ENCODE data around the gene PPP3CA.

The PPP3CA gene

GRCh38 chr4:101028886-101029285, 318.4 kb downstream of the PPP3CA start:
- DNase-seq (ENCODE audit: low spot score) = no peak
- H3K4me3 ChIP-seq (ENCODE audit: severe bottlenecking) = no peak overlapping the region
- H3K4me1 ChIP-seq (ENCODE audit: insufficient read depth, poor library complexity, severe bottlenecking) = no peaks in the 10 kb centered on the region
- no peak for TF ChIP-seq CTCF (IDR thresholded peaks at IDR 0.05; ENCODE audit: poor library complexity, severe bottlenecking)
- H3K9me3 ChIP-seq (ENCODE audit: severe bottlenecking) = no peaks in the 10 kb centered on the region
- H3K36me3 ChIP-seq (ENCODE audit: low read depth) = peaks cover 25% of the 10 kb centered on the region
- no peak for ATAC-seq (ENCODE audit: low read depth)
- H3K27me3 ChIP-seq (ENCODE audit: insufficient read depth, poor library complexity, severe bottlenecking) = no peaks in the 10 kb centered on the region
- H3K27ac ChIP-seq (ENCODE audit: poor library complexity, severe bottlenecking) = no peak overlapping the region

GRCh38 chr4:101027721-101028120, 319.6 kb downstream of the PPP3CA start:
- H3K4me1 ChIP-seq (ENCODE audit: insufficient read depth, poor library complexity, severe bottlenecking) = no peaks in the 10 kb centered on the region
- no peak for DNase-seq (ENCODE audit: low spot score)
- no peaks in the 10 kb centered on the region for H3K9me3 ChIP-seq (ENCODE audit: severe bottlenecking)
- TF ChIP-seq CTCF (IDR thresholded peaks at IDR 0.05; ENCODE audit: poor library complexity, severe bottlenecking) = no peak
- peaks cover 26% of the 10 kb centered on the region for H3K36me3 ChIP-seq (ENCODE audit: low read depth)
- no peak for ATAC-seq (ENCODE audit: low read depth)
- no peak overlapping the region for H3K27ac ChIP-seq (ENCODE audit: poor library complexity, severe bottlenecking)
- H3K27me3 ChIP-seq (ENCODE audit: insufficient read depth, poor library complexity, severe bottlenecking) = no peaks in the 10 kb centered on the region
- no peak overlapping the region for H3K4me3 ChIP-seq (ENCODE audit: severe bottlenecking)

- H3K4me3 ChIP-seq (ENCODE audit: severe bottlenecking) = no peak overlapping the region
- ATAC-seq (ENCODE audit: low read depth) (no peak), DNase-seq (ENCODE audit: low spot score) (no peak)
- H3K27me3 ChIP-seq (ENCODE audit: insufficient read depth, poor library complexity, severe bottlenecking) = no peaks in the 10 kb centered on the region
- peaks cover 11% of the 10 kb centered on the region; the same call in 1 of the 2 replicates for H3K36me3 ChIP-seq (ENCODE audit: low read depth)
- no peak for TF ChIP-seq CTCF (IDR thresholded peaks at IDR 0.05; ENCODE audit: poor library complexity, severe bottlenecking)
- H3K9me3 ChIP-seq (ENCODE audit: severe bottlenecking) = no peaks in the 10 kb centered on the region
- peaks cover 16% of the 10 kb centered on the region for H3K4me1 ChIP-seq (ENCODE audit: insufficient read depth, poor library complexity, severe bottlenecking)
- H3K27ac ChIP-seq (ENCODE audit: poor library complexity, severe bottlenecking) = no peak overlapping the region
Observed at GRCh38 chr4:101025755-101026154, 321.6 kb downstream of the PPP3CA start.

- DNase-seq (ENCODE audit: low spot score) (no peak), ATAC-seq (ENCODE audit: low read depth) (no peak)
- TF ChIP-seq CTCF (IDR thresholded peaks at IDR 0.05; ENCODE audit: poor library complexity, severe bottlenecking) = no peak
- H3K27ac ChIP-seq (ENCODE audit: poor library complexity, severe bottlenecking) = peak overlapping the region; percentile 87
- H3K4me3 ChIP-seq (ENCODE audit: severe bottlenecking) = no peak overlapping the region
- H3K36me3 ChIP-seq (ENCODE audit: low read depth) = peaks cover 5% of the 10 kb centered on the region; the same call in 1 of the 2 replicates
- H3K9me3 ChIP-seq (ENCODE audit: severe bottlenecking) = no peaks in the 10 kb centered on the region
- peaks cover 29% of the 10 kb centered on the region for H3K4me1 ChIP-seq (ENCODE audit: insufficient read depth, poor library complexity, severe bottlenecking)
- no peaks in the 10 kb centered on the region for H3K27me3 ChIP-seq (ENCODE audit: insufficient read depth, poor library complexity, severe bottlenecking)
Observed at GRCh38 chr4:101022151-101023024, 324.9 kb downstream of the PPP3CA start.

- ATAC-seq (ENCODE audit: low read depth) = peak; percentile 92
Observed at GRCh38 chr4:101020956-101021355, 326.4 kb downstream of the PPP3CA start.

More at GRCh38 chr4:101020956-101021355, 326.4 kb downstream of the PPP3CA start:
- Histone ChIP-seq H3K27me3 (ENCODE audit: insufficient read depth, poor library complexity, severe bottlenecking) (no peaks in the 10 kb centered on the region), H3K4me1 (ENCODE audit: insufficient read depth, poor library complexity, severe bottlenecking) (peaks cover 29% of the 10 kb centered on the region), H3K9me3 (ENCODE audit: severe bottlenecking) (no peaks in the 10 kb centered on the region), H3K27ac (ENCODE audit: poor library complexity, severe bottlenecking) (peak overlapping the region; percentile 87), H3K4me3 (ENCODE audit: severe bottlenecking) (no peak overlapping the region), H3K36me3 (ENCODE audit: low read depth) (peaks cover 5% of the 10 kb centered on the region; the same call in 1 of the 2 replicates)
- no peak for DNase-seq (ENCODE audit: low spot score)
- TF ChIP-seq CTCF (IDR thresholded peaks at IDR 0.05; ENCODE audit: poor library complexity, severe bottlenecking) = no peak

All from RWPE2 (cell line).